ENCODE data around the gene UBE2H. TPM values are rescaled to one million over a fixed set of nuclear protein-coding genes. Genes with fewer than 3 reads are reported as not detected.

The UBE2H gene
- total RNA-seq, 1 donor from 2014 or later, result 114 TPM

DNA sequence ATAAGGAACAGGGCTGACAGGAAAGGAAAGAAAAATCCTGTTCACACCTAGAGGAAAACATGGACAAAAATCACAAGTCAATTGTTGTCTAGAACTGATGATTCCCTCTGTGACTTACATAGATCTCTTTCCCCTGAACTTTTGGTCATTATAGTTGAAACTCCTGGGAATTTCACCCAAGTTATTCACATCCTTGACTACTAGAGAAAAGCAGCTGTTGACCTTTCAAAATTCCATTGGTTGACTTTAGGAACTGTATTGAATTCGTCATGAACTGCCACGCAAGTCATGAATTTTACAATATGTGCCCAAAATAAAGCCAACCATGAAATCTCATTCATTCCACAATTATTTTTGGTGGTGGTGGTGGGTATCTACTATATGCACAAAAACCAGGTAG lies 104.3 kb downstream of the UBE2H start:
- H3F3A ChIP-seq (ENCODE audit: low read depth), result peaks cover 17% of the 10 kb centered on the region
- no peak overlapping the region for H3K4me2 ChIP-seq
- H3K36me3 Mint-ChIP-seq, result peaks cover 4% of the 10 kb centered on the region
- DNase-seq (ENCODE audit: low spot score), result no peak
- H3K9me3 ChIP-seq (ENCODE audit: low read depth), result no peaks in the 10 kb centered on the region
- H3K27me3 Mint-ChIP-seq (ENCODE audit: insufficient read depth, low read depth), result no peaks in the 10 kb centered on the region
- TF ChIP-seq, protein P1, sequence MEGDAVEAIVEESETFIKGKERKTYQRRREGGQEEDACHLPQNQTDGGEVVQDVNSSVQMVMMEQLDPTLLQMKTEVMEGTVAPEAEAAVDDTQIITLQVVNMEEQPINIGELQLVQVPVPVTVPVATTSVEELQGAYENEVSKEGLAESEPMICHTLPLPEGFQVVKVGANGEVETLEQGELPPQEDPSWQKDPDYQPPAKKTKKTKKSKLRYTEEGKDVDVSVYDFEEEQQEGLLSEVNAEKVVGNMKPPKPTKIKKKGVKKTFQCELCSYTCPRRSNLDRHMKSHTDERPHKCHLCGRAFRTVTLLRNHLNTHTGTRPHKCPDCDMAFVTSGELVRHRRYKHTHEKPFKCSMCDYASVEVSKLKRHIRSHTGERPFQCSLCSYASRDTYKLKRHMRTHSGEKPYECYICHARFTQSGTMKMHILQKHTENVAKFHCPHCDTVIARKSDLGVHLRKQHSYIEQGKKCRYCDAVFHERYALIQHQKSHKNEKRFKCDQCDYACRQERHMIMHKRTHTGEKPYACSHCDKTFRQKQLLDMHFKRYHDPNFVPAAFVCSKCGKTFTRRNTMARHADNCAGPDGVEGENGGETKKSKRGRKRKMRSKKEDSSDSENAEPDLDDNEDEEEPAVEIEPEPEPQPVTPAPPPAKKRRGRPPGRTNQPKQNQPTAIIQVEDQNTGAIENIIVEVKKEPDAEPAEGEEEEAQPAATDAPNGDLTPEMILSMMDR (IDR thresholded peaks at IDR 0.05), result no peak
- TF ChIP-seq EZH2phosphoT487 (IDR thresholded peaks at IDR 0.05) (no peak), EZH2 (IDR thresholded peaks at IDR 0.05) (no peak)
- no peaks in the 10 kb centered on the region for H3K27me3 ChIP-seq
- H4K20me1 ChIP-seq (ENCODE audit: low read depth), result peaks cover 91% of the 10 kb centered on the region
- no peak overlapping the region for H2AFZ ChIP-seq (replicated peaks)
- no peaks in the 10 kb centered on the region for H3K36me3 ChIP-seq
- no peak overlapping the region for H3K9ac ChIP-seq
- H3K4me1 ChIP-seq, result peaks cover 20% of the 10 kb centered on the region
- no peaks in the 10 kb centered on the region for H3K9me3 Mint-ChIP-seq
- peaks cover 39% of the 10 kb centered on the region for H3K79me2 ChIP-seq (ENCODE audit: low read depth)
- no peak overlapping the region for H3K4me3 ChIP-seq
- H3K4me3 Mint-ChIP-seq, result no peak overlapping the region
- H3K4me1 Mint-ChIP-seq, result peaks cover 26% of the 10 kb centered on the region
- no peak overlapping the region for H3K27ac ChIP-seq
- H3K27ac Mint-ChIP-seq, result no peak overlapping the region

DNA sequence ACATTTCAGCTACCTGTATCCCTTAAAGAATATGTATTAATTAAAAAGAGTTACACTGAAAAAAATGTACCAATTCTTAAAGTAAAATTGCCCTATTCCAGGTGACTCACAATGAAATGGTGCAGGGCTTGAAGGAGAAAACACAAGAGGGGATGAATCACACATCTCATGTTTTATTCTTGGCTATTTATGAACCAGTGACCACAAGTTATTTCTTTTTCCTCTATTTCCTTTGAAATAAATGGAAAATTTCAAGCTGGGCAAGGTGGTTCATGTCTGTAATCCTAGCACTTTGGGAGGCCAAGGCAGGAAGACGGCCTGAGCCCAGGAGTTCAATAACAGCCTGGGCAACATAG lies 106.8 kb downstream of the UBE2H start:
- Mint-ChIP-seq H3K27me3 (ENCODE audit: insufficient read depth, low read depth) (no peaks in the 10 kb centered on the region), H3K4me3 (no peak overlapping the region), H3K27ac (no peak overlapping the region), H3K9me3 (no peaks in the 10 kb centered on the region), H3K36me3 (peaks cover 3% of the 10 kb centered on the region), H3K4me1 (peaks cover 20% of the 10 kb centered on the region)
- H3K79me2 ChIP-seq (ENCODE audit: low read depth), result peaks cover 43% of the 10 kb centered on the region
- no peaks in the 10 kb centered on the region for H3K9me3 ChIP-seq (ENCODE audit: low read depth)
- TF ChIP-seq EZH2 (IDR thresholded peaks at IDR 0.05) (no peak), EZH2phosphoT487 (IDR thresholded peaks at IDR 0.05) (no peak)
- TF ChIP-seq, protein P1 (IDR thresholded peaks at IDR 0.05), result no peak
- H3K36me3 ChIP-seq, result no peaks in the 10 kb centered on the region
- H3K4me2 ChIP-seq, result no peak overlapping the region
- H2AFZ ChIP-seq (replicated peaks), result no peak overlapping the region
- no peak overlapping the region for H3K4me3 ChIP-seq
- no peak overlapping the region for H3K9ac ChIP-seq
- H3F3A ChIP-seq (ENCODE audit: low read depth), result peaks cover 17% of the 10 kb centered on the region
- no peak for DNase-seq (ENCODE audit: low spot score)
- H3K27me3 ChIP-seq, result no peaks in the 10 kb centered on the region
- no peak overlapping the region for H3K27ac ChIP-seq
- H3K4me1 ChIP-seq, result peaks cover 27% of the 10 kb centered on the region
- H4K20me1 ChIP-seq (ENCODE audit: low read depth), result peaks cover 94% of the 10 kb centered on the region

DNA sequence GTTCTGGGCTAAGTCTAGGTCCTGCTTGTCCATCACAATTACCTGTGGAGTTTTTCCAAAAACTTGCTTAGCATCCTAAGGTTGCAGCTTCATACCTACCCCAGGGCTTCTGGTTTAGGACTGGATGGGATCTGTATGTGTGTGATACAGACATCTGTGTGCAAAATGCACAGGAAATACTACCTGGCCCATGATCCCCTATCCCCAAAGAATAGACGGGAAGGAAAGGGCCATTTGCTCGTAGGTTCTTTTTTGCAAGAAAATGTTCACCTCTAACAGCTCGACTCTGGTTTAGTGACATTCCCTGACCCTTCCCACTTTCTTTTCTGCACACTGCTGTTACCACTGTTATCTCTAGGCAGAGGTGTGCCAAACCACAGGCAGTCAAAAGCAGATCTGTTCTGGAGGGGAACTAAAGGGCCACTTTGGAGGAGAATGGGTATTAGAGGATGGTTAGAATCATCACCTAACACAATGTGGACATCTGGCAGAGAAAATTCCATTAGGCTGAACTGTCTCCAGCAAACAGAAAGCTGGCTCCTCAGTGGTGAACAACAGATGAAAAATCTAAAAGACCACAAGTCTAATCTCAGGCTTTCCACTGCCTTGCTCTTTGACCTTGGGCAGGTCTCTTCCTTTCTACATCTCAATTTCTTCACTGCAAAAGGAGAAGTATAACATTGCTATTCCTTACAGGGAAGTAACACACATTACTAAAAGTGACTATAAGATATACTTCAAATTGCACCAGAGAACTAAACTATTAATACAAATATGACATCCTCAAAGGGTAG lies 107.4 kb downstream of the UBE2H start:
- no peak overlapping the region for H3K4me3 ChIP-seq
- Mint-ChIP-seq H3K36me3 (peaks cover 3% of the 10 kb centered on the region), H3K27me3 (ENCODE audit: insufficient read depth, low read depth) (no peaks in the 10 kb centered on the region), H3K27ac (no peak overlapping the region), H3K4me3 (no peak overlapping the region), H3K9me3 (no peaks in the 10 kb centered on the region), H3K4me1 (peaks cover 20% of the 10 kb centered on the region)
- H3K4me2 ChIP-seq, result no peak overlapping the region
- no peaks in the 10 kb centered on the region for H3K27me3 ChIP-seq
- TF ChIP-seq, protein P1 (IDR thresholded peaks at IDR 0.05), result no peak
- TF ChIP-seq EZH2 (IDR thresholded peaks at IDR 0.05) (no peak), EZH2phosphoT487 (IDR thresholded peaks at IDR 0.05) (no peak)
- peaks cover 44% of the 10 kb centered on the region for H3K79me2 ChIP-seq (ENCODE audit: low read depth)
- no peaks in the 10 kb centered on the region for H3K9me3 ChIP-seq (ENCODE audit: low read depth)
- DNase-seq (ENCODE audit: low spot score), result no peak
- H3F3A ChIP-seq (ENCODE audit: low read depth), result peaks cover 17% of the 10 kb centered on the region
- no peak overlapping the region for H3K9ac ChIP-seq
- H3K4me1 ChIP-seq, result peaks cover 27% of the 10 kb centered on the region
- H3K36me3 ChIP-seq, result no peaks in the 10 kb centered on the region
- peaks cover 94% of the 10 kb centered on the region for H4K20me1 ChIP-seq (ENCODE audit: low read depth)
- H3K27ac ChIP-seq, result no peak overlapping the region
- no peak overlapping the region for H2AFZ ChIP-seq (replicated peaks)

All from neural progenitor cell (in vitro differentiated cells).